GM23338 (cell line): ENCODE results near the gene IGSF6. TPM values are rescaled to one million over a fixed set of nuclear protein-coding genes. Genes with fewer than 3 reads are reported as not detected.

Experiments
- ATAC-seq: fragments of 200-7000 bp; cut with Tn5 transposase; 3 replicates; pipeline ENCODE4 v1.9.1; 2020
- DNase-seq: peaks from one replicate; pipeline ENCODE4 v3.0.0-alpha.2; 2015; ENCODE audit warnings: low spot score
- H2AFZ ChIP-seq: fragments of 200-600 bp; sonication (generic); 2 replicates; pipeline ENCODE4 v1.8.0; 2016; ENCODE audit warnings: antibody characterized with exemption, mild to moderate bottlenecking, moderate library complexity
- H3F3A ChIP-seq: fragments of 200-600 bp; sonication (generic); replicated peaks from 2 replicates; pipeline ENCODE4 v1.8.0; 2017; ENCODE audit warnings: antibody characterized with exemption, mixed run types, low read depth
- H3K27ac ChIP-seq: fragments of 200-600 bp; sonication (generic); 2 replicates; pipeline ENCODE4 v1.6.1; 2016; ENCODE audit warnings: low read depth
- H3K27me3 ChIP-seq: fragments of 200-600 bp; sonication (generic); 2 replicates; pipeline ENCODE4 v1.8.0; 2016; ENCODE audit warnings: mild to moderate bottlenecking, mixed run types, moderate library complexity; ENCODE audit not compliant: insufficient read depth
- H3K36me3 ChIP-seq: fragments of 200-600 bp; sonication (generic); 2 replicates; pipeline ENCODE4 v1.8.0; 2016; ENCODE audit warnings: mild to moderate bottlenecking; ENCODE audit not compliant: insufficient read depth
- H3K4me1 ChIP-seq: fragments of 200-600 bp; sonication (generic); 2 replicates; pipeline ENCODE4 v1.8.0; 2016; ENCODE audit warnings: mild to moderate bottlenecking, moderate library complexity; ENCODE audit not compliant: insufficient read depth
- H3K4me2 ChIP-seq: fragments of 200-600 bp; sonication (generic); 2 replicates; pipeline ENCODE4 v1.7.1; 2017; ENCODE audit warnings: mixed run types
- H3K4me3 ChIP-seq: fragments of 200-600 bp; sonication (generic); 2 replicates; pipeline ENCODE4 v1.6.1; 2016; ENCODE audit warnings: mixed run types
- H3K79me2 ChIP-seq: fragments of 200-600 bp; sonication (generic); replicated peaks from 2 replicates; pipeline ENCODE4 v1.8.0; 2017; ENCODE audit warnings: mild to moderate bottlenecking; ENCODE audit not compliant: insufficient read depth
- H3K9me2 ChIP-seq: fragments of 200-600 bp; sonication (generic); 2 replicates; pipeline ENCODE4 v1.8.0; 2017; ENCODE audit not compliant: insufficient read depth
- H4K20me1 ChIP-seq: fragments of 200-600 bp; sonication (generic); replicated peaks from 2 replicates; pipeline ENCODE4 v1.8.0; 2017; ENCODE audit warnings: mild to moderate bottlenecking; ENCODE audit not compliant: insufficient read depth
- H3K27ac Mint-ChIP-seq: 2 replicates; pipeline ENCODE4 v1.8.0; 2020; ENCODE audit warnings: inconsistent platforms, mild to moderate bottlenecking, moderate library complexity, mixed read lengths
- H3K27me3 Mint-ChIP-seq: 3 replicates; pipeline ENCODE4 v1.8.0; 2022; ENCODE audit warnings: low read depth, mild to moderate bottlenecking, moderate library complexity, mixed read lengths, inconsistent platforms; ENCODE audit not compliant: insufficient read depth, poor library complexity
- H3K36me3 Mint-ChIP-seq: 3 replicates; pipeline ENCODE4 v1.8.0; 2021; ENCODE audit warnings: low read depth, mild to moderate bottlenecking, inconsistent platforms, moderate library complexity, mixed read lengths
- H3K4me1 Mint-ChIP-seq: 3 replicates; pipeline ENCODE4 v1.8.0; 2020; ENCODE audit warnings: mild to moderate bottlenecking, inconsistent platforms, mixed read lengths
- H3K4me3 Mint-ChIP-seq: 3 replicates; pipeline ENCODE4 v1.8.0; 2021; ENCODE audit warnings: moderate library complexity, mild to moderate bottlenecking, inconsistent platforms, mixed read lengths
- H3K9me3 Mint-ChIP-seq: 3 replicates; pipeline ENCODE4 v1.8.0; 2020; ENCODE audit warnings: moderate library complexity, mild to moderate bottlenecking, inconsistent platforms, mixed read lengths
- CREB1 ChIP-seq: fragments of 250-450 bp; sonication (Bioruptor Pico); IDR thresholded peaks from 2 replicates; pipeline ENCODE4 v1.5.0; 2020; ENCODE audit warnings: low read depth, mild to moderate bottlenecking, moderate library complexity
- EZH2 ChIP-seq: fragments of 200-600 bp; sonication (generic); IDR thresholded peaks from one replicate; pipeline ENCODE4 v1.8.0; 2017; ENCODE audit warnings: antibody characterized with exemption, mild to moderate bottlenecking, low read depth; ENCODE audit not compliant: unreplicated experiment
- EZH2phosphoT487 ChIP-seq: fragments of 200-600 bp; sonication (generic); IDR thresholded peaks from one replicate; pipeline ENCODE4 v1.8.1; 2018; ENCODE audit warnings: antibody characterized with exemption; ENCODE audit not compliant: unreplicated experiment
- JUNB ChIP-seq: IDR thresholded peaks from one replicate; pipeline ENCODE4 v1.6.1; 2016; ENCODE audit warnings: antibody characterized with exemption; ENCODE audit not compliant: unreplicated experiment
- NANOG ChIP-seq: IDR thresholded peaks from 2 replicates; pipeline ENCODE4 v1.6.1; 2016; ENCODE audit warnings: antibody characterized with exemption, borderline replicate concordance
- POLR2AphosphoS5 ChIP-seq: IDR thresholded peaks from 2 replicates; pipeline ENCODE4 v1.6.1; 2016; ENCODE audit warnings: antibody characterized with exemption, low read depth
- STAT1 ChIP-seq: IDR thresholded peaks from one replicate; pipeline ENCODE4 v1.6.1; 2016; ENCODE audit warnings: antibody characterized with exemption; ENCODE audit not compliant: unreplicated experiment
- ZNF114 ChIP-seq: fragments of 250-450 bp; sonication (Bioruptor Pico); IDR thresholded peaks from 2 replicates; pipeline ENCODE4 v1.5.0; 2020; ENCODE audit warnings: mild to moderate bottlenecking, moderate library complexity
- ZNF331 ChIP-seq: fragments of 250-450 bp; sonication (Bioruptor Pico); IDR thresholded peaks from 2 replicates; pipeline ENCODE4 v1.5.0; 2020; ENCODE audit warnings: low read depth, mild to moderate bottlenecking, moderate library complexity
- polyA plus RNA-seq: library from polyadenylated mRNA; unstranded; fragments of >200 nt; fragmentation: Nextera tagmentation; extraction: Ambion mirVana; gene quantifications from 2 replicates; pipeline ENCODE4 v1.2.1, GENCODE V29; 2016
- total RNA-seq: library from RNA; depleted of rRNA; stranded (reverse); fragments of >200 nt; shearing (Covaris generic); gene quantifications from 2 replicates; pipeline ENCODE4 v1.2.3, GENCODE V29; 2014
- TF ChIP-seq, protein P1 (sequence below): IDR thresholded peaks from 2 replicates; pipeline ENCODE4 v1.6.1; 2016; ENCODE audit warnings: antibody characterized with exemption
- TF ChIP-seq, protein P2 (sequence below), 2 experiments: fragments of 200-600 bp in 1 of 2; sonication (generic) in 1 of 2; conservative IDR thresholded peaks; 2 replicates each; pipeline versions ENCODE4 v1.5.1 to v1.6.1; 2016 to 2017; ENCODE audit warnings: antibody characterized with exemption in 2 of 2, low read depth in 2 of 2, mild to moderate bottlenecking in 2 of 2, moderate library complexity in 1 of 2
- TF ChIP-seq, protein P3 (sequence below): IDR thresholded peaks from one replicate; pipeline ENCODE4 v1.6.1; 2018; ENCODE audit warnings: antibody characterized with exemption; ENCODE audit not compliant: unreplicated experiment
- TF ChIP-seq, protein P4 (sequence below): fragments of 250-450 bp; sonication (Bioruptor Pico); IDR thresholded peaks from 2 replicates; pipeline ENCODE4 v1.5.0; 2020; ENCODE audit warnings: mild to moderate bottlenecking, moderate library complexity

IGSF6 gene
- total and polyA plus RNA-seq, 2 experiments from 2014 or later, result 0.19 TPM; not detected in 1

- no peak overlapping the region for H3K4me3 ChIP-seq
- peak; percentile 19 for DNase-seq
Measured at GRCh38 chr16:21666772-21667171, 14.4 kb upstream of the IGSF6 start.

More at GRCh38 chr16:21666772-21667171, 14.4 kb upstream of the IGSF6 start:
- Histone ChIP-seq H3K9me2 (no peaks in the 10 kb centered on the region), H4K20me1 (no peaks in the 10 kb centered on the region), H3K4me2 (peak overlapping the region; percentile 61), H2AFZ (peak overlapping the region; percentile 99), H3K27me3 (no peaks in the 10 kb centered on the region; the same call in 1 of the 2 replicates), H3F3A (no peaks in the 10 kb centered on the region), H3K36me3 (no peaks in the 10 kb centered on the region), H3K79me2 (no peaks in the 10 kb centered on the region), H3K4me1 (peaks cover 17% of the 10 kb centered on the region), H3K27ac (0 out of 2 replicates have a peak overlapping the region, but pooled peaks have one; percentile 15)
- TF ChIP-seq ZNF114 (no peak), STAT1 (no peak), JUNB (no peak), NANOG (no peak), EZH2phosphoT487 (no peak), ZNF331 (no peak), POLR2AphosphoS5 (no peak), EZH2 (no peak), CREB1 (CRISPR knock-in tag) (no peak)
- TF ChIP-seq, protein P1, sequence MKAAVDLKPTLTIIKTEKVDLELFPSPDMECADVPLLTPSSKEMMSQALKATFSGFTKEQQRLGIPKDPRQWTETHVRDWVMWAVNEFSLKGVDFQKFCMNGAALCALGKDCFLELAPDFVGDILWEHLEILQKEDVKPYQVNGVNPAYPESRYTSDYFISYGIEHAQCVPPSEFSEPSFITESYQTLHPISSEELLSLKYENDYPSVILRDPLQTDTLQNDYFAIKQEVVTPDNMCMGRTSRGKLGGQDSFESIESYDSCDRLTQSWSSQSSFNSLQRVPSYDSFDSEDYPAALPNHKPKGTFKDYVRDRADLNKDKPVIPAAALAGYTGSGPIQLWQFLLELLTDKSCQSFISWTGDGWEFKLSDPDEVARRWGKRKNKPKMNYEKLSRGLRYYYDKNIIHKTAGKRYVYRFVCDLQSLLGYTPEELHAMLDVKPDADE, result no peak
- TF ChIP-seq, protein P2, sequence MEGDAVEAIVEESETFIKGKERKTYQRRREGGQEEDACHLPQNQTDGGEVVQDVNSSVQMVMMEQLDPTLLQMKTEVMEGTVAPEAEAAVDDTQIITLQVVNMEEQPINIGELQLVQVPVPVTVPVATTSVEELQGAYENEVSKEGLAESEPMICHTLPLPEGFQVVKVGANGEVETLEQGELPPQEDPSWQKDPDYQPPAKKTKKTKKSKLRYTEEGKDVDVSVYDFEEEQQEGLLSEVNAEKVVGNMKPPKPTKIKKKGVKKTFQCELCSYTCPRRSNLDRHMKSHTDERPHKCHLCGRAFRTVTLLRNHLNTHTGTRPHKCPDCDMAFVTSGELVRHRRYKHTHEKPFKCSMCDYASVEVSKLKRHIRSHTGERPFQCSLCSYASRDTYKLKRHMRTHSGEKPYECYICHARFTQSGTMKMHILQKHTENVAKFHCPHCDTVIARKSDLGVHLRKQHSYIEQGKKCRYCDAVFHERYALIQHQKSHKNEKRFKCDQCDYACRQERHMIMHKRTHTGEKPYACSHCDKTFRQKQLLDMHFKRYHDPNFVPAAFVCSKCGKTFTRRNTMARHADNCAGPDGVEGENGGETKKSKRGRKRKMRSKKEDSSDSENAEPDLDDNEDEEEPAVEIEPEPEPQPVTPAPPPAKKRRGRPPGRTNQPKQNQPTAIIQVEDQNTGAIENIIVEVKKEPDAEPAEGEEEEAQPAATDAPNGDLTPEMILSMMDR (conservative IDR thresholded peaks at IDR 0.05; ENCODE audit: low read depth in 2 of 2), result no peak
- TF ChIP-seq, protein P3, sequence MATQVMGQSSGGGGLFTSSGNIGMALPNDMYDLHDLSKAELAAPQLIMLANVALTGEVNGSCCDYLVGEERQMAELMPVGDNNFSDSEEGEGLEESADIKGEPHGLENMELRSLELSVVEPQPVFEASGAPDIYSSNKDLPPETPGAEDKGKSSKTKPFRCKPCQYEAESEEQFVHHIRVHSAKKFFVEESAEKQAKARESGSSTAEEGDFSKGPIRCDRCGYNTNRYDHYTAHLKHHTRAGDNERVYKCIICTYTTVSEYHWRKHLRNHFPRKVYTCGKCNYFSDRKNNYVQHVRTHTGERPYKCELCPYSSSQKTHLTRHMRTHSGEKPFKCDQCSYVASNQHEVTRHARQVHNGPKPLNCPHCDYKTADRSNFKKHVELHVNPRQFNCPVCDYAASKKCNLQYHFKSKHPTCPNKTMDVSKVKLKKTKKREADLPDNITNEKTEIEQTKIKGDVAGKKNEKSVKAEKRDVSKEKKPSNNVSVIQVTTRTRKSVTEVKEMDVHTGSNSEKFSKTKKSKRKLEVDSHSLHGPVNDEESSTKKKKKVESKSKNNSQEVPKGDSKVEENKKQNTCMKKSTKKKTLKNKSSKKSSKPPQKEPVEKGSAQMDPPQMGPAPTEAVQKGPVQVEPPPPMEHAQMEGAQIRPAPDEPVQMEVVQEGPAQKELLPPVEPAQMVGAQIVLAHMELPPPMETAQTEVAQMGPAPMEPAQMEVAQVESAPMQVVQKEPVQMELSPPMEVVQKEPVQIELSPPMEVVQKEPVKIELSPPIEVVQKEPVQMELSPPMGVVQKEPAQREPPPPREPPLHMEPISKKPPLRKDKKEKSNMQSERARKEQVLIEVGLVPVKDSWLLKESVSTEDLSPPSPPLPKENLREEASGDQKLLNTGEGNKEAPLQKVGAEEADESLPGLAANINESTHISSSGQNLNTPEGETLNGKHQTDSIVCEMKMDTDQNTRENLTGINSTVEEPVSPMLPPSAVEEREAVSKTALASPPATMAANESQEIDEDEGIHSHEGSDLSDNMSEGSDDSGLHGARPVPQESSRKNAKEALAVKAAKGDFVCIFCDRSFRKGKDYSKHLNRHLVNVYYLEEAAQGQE, result no peak
- TF ChIP-seq, protein P4, sequence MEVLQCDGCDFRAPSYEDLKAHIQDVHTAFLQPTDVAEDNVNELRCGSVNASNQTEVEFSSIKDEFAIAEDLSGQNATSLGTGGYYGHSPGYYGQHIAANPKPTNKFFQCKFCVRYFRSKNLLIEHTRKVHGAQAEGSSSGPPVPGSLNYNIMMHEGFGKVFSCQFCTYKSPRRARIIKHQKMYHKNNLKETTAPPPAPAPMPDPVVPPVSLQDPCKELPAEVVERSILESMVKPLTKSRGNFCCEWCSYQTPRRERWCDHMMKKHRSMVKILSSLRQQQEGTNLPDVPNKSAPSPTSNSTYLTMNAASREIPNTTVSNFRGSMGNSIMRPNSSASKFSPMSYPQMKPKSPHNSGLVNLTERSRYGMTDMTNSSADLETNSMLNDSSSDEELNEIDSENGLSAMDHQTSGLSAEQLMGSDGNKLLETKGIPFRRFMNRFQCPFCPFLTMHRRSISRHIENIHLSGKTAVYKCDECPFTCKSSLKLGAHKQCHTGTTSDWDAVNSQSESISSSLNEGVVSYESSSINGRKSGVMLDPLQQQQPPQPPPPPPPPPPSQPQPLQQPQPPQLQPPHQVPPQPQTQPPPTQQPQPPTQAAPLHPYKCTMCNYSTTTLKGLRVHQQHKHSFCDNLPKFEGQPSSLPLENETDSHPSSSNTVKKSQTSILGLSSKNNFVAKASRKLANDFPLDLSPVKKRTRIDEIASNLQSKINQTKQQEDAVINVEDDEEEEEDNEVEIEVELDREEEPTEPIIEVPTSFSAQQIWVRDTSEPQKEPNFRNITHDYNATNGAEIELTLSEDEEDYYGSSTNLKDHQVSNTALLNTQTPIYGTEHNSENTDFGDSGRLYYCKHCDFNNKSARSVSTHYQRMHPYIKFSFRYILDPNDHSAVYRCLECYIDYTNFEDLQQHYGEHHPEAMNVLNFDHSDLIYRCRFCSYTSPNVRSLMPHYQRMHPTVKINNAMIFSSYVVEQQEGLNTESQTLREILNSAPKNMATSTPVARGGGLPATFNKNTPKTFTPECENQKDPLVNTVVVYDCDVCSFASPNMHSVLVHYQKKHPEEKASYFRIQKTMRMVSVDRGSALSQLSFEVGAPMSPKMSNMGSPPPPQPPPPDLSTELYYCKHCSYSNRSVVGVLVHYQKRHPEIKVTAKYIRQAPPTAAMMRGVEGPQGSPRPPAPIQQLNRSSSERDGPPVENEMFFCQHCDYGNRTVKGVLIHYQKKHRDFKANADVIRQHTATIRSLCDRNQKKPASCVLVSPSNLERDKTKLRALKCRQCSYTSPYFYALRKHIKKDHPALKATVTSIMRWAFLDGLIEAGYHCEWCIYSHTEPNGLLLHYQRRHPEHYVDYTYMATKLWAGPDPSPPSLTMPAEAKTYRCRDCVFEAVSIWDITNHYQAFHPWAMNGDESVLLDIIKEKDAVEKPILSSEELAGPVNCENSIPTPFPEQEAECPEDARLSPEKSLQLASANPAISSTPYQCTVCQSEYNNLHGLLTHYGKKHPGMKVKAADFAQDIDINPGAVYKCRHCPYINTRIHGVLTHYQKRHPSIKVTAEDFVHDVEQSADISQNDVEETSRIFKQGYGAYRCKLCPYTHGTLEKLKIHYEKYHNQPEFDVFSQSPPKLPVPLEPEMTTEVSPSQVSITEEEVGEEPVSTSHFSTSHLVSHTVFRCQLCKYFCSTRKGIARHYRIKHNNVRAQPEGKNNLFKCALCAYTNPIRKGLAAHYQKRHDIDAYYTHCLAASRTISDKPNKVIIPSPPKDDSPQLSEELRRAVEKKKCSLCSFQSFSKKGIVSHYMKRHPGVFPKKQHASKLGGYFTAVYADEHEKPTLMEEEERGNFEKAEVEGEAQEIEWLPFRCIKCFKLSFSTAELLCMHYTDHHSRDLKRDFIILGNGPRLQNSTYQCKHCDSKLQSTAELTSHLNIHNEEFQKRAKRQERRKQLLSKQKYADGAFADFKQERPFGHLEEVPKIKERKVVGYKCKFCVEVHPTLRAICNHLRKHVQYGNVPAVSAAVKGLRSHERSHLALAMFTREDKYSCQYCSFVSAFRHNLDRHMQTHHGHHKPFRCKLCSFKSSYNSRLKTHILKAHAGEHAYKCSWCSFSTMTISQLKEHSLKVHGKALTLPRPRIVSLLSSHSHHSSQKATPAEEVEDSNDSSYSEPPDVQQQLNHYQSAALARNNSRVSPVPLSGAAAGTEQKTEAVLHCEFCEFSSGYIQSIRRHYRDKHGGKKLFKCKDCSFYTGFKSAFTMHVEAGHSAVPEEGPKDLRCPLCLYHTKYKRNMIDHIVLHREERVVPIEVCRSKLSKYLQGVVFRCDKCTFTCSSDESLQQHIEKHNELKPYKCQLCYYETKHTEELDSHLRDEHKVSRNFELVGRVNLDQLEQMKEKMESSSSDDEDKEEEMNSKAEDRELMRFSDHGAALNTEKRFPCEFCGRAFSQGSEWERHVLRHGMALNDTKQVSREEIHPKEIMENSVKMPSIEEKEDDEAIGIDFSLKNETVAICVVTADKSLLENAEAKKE, result no peak
- Mint-ChIP-seq H3K9me3 (no peaks in the 10 kb centered on the region), H3K27ac (peak overlapping the region; percentile 18; the same call in 1 of the 2 replicates), H3K36me3 (no peaks in the 10 kb centered on the region), H3K4me1 (peaks cover 9% of the 10 kb centered on the region), H3K4me3 (no peak overlapping the region), H3K27me3 (peaks cover 7% of the 10 kb centered on the region)
- peak; percentile 40 for ATAC-seq
